Upper lobe of left lung (tissue), 4 donors: ENCODE results near the gene MAG.

Source experiments
- CTCF ChIP-seq, 6 experiments: fragments of 450-650 bp in 4 of 6; fragments of 200-600 bp in 2 of 6; sonication (generic) in 2 of 6; IDR thresholded peaks; one replicate each; pipeline ENCODE4 v1.5.1; 2016 to 2019; ENCODE audit warnings: antibody characterized with exemption in 6 of 6
- EP300 ChIP-seq, 4 donors: sonication (generic); formaldehyde crosslinking; IDR thresholded peaks; one replicate each; pipeline ENCODE4 v1.5.1; 2017; ENCODE audit warnings: antibody characterized with exemption in 4 of 4, control low read depth in 2 of 4
- POLR2A ChIP-seq, 4 donors: fragments of 450-650 bp; IDR thresholded peaks; one replicate each; pipeline ENCODE4 v1.5.1; 2016 to 2017; ENCODE audit warnings: antibody characterized with exemption in 4 of 4, mild to moderate bottlenecking in 2 of 4

DNA sequence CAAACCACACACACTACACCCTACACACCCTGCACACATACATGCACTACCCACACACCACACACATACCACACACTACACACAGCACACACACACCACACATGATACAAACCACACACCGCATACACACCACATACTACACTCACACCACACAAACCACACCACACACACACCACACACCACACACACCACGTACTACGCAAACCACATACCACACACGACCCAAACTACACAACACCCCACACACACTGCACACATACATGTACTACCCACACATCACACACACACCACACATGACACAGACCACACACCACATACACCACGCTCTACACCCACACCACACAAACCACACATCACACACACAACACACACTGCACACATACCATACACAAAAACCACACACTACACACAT, 6.6 kb downstream of the MAG start:
- TF ChIP-seq CTCF (IDR thresholded peaks at IDR 0.05) (no peak), EP300 (IDR thresholded peaks at IDR 0.05) (no peak), POLR2A (IDR thresholded peaks at IDR 0.05) (no peak)
